ENCODE data around the gene GGTA1. TPM values are rescaled to one million over a fixed set of nuclear protein-coding genes. Genes with fewer than 3 reads are reported as not detected.

Gene GGTA1
- 0.18 and 0.19 TPM in 2 replicates for total RNA-seq

GRCh38 chr9:121499427-121500164 is at the start of gene GGTA1:
GGTA1 (minus strand) TSS chr9:121499844; CDS start chr9:121467922, 31,922 bp downstream.

Other genes starting within 250 kb of the GGTA1 start
- gene GSN, start 231.7 kb downstream of the GGTA1 start, total RNA-seq, result 366 and 382 TPM in 2 replicates
- 175 and 228 TPM in 2 replicates for gene STOM, start 129.6 kb downstream of the GGTA1 start, total RNA-seq
- 14.2 and 18.0 TPM in 2 replicates for gene DAB2IP, start 151.8 kb upstream of the GGTA1 start, total RNA-seq

Measured in endothelial cell of coronary artery (primary cell).